B cell (primary cell): Measurements from ENCODE around the gene PLCB4. TPM values are rescaled to one million over a fixed set of nuclear protein-coding genes. Genes with fewer than 3 reads are reported as not detected.

Experiments used
- ATAC-seq: fragments of 200-7000 bp; cut with Tn5 transposase; one replicate; pipeline ENCODE4 v1.10.0; 2021; ENCODE audit warnings: low read depth, mild to moderate bottlenecking, moderate number of reproducible peaks, moderate library complexity
- CTCF ChIA-PET: fragments of 350-600 bp; sonication (Branson Sonifier 250); formaldehyde crosslinking; loops from one replicate; lab custom pipeline; 2021; ENCODE audit warnings: antibody characterized with exemption, inconsistent platforms; lab: Charles Lee
- POLR2A ChIA-PET: fragments of 350-600 bp; sonication (Branson Sonifier 250); formaldehyde crosslinking; loops from one replicate; lab custom pipeline; 2021; ENCODE audit warnings: antibody characterized with exemption; lab: Charles Lee
- DNase-seq: peaks from one replicate; pipeline ENCODE4 v3.0.0; 2013
- H2AFZ ChIP-seq: 2 replicates; pipeline ENCODE4 v1.6.1; 2012; ENCODE audit warnings: mild to moderate bottlenecking, low read depth, low read length; ENCODE audit not compliant: insufficient read depth, poor library complexity, severe bottlenecking
- H3K27ac ChIP-seq, 2 donors: 1 replicate in 1 of 2; 2 replicates in 1 of 2; pipeline ENCODE4 v1.5.1; 2012 to 2013; ENCODE audit warnings: low read length in 2 of 2, mild to moderate bottlenecking in 2 of 2, moderate library complexity in 1 of 2
- H3K27me3 ChIP-seq, 4 experiments: fragments of 200-600 bp in 1 of 4; sonication (generic) in 1 of 4; replicated peaks in 1 of 4; 1 replicate in 2 of 4; 2 replicates in 2 of 4; pipeline versions ENCODE4 v1.6.1 to v1.7.0; 2013 to 2016; ENCODE audit warnings: low read length in 3 of 4, mild to moderate bottlenecking in 2 of 4, mixed read lengths in 1 of 4, moderate library complexity in 1 of 4; ENCODE audit not compliant: insufficient read depth in 4 of 4, control insufficient read depth in 3 of 4; ENCODE audit errors: control extremely low read depth in 1 of 4
- H3K36me3 ChIP-seq, 2 experiments: replicated peaks in 1 of 2; 1 replicate in 1 of 2; 2 replicates in 1 of 2; pipeline versions ENCODE4 v1.6.1 to v1.7.1; 2013; ENCODE audit warnings: low read length in 1 of 2; ENCODE audit not compliant: insufficient read depth in 2 of 2, control insufficient read depth in 1 of 2; ENCODE audit errors: control extremely low read depth in 1 of 2, extremely low read depth in 1 of 2
- H3K4me1 ChIP-seq, 2 donors: fragments of 200-600 bp in 1 of 2; sonication (generic) in 1 of 2; 1 replicate in 1 of 2; 2 replicates in 1 of 2; pipeline versions ENCODE4 v1.5.1 to v1.6.1; 2013 to 2017; ENCODE audit warnings: low read length in 2 of 2; ENCODE audit not compliant: control insufficient read depth in 2 of 2, insufficient read depth in 2 of 2
- H3K4me2 ChIP-seq: replicated peaks from 2 replicates; pipeline ENCODE3; 2012; ENCODE audit warnings: mild to moderate bottlenecking, low read depth, low read length; ENCODE audit not compliant: poor library complexity, severe bottlenecking
- H3K4me3 ChIP-seq, 5 experiments: fragments of 200-600 bp in 1 of 5; sonication (generic) in 1 of 5; 1 replicate in 3 of 5; 2 replicates in 2 of 5; pipeline versions ENCODE4 v1.5.1 to v1.7.0; 2011 to 2016; ENCODE audit warnings: low read length in 4 of 5, mild to moderate bottlenecking in 4 of 5, low read depth in 2 of 5, control low read depth in 1 of 5, moderate library complexity in 1 of 5; ENCODE audit not compliant: insufficient read depth in 1 of 5; ENCODE audit errors: control extremely low read depth in 1 of 5, extremely low read depth in 1 of 5
- H3K79me2 ChIP-seq: fragments of 200-600 bp; sonication (generic); one replicate; pipeline ENCODE4 v1.6.0; 2016; ENCODE audit warnings: low read length; ENCODE audit not compliant: control insufficient read depth, insufficient read depth
- H3K9ac ChIP-seq: fragments of 200-600 bp; sonication (generic); 2 replicates; pipeline ENCODE4 v1.6.1; 2017; ENCODE audit warnings: mild to moderate bottlenecking, low read length, moderate library complexity
- H3K9me3 ChIP-seq, 3 donors: one replicate each; pipeline versions ENCODE4 v1.6.1 to v1.7.1; 2013; ENCODE audit warnings: low read length in 2 of 3; ENCODE audit not compliant: control insufficient read depth in 2 of 3, insufficient read depth in 1 of 3; ENCODE audit errors: control extremely low read depth in 1 of 3
- H4K20me1 ChIP-seq: 2 replicates; pipeline ENCODE4 v1.6.0; 2012; ENCODE audit warnings: mild to moderate bottlenecking, low read length; ENCODE audit not compliant: insufficient read depth, control insufficient read depth, poor library complexity, severe bottlenecking
- H3K27ac Mint-ChIP-seq: one replicate; pipeline ENCODE4 v1.8.0; 2021; ENCODE audit warnings: mixed read lengths
- H3K27me3 Mint-ChIP-seq: one replicate; pipeline ENCODE4 v1.8.0; 2021; ENCODE audit warnings: mixed read lengths
- H3K4me1 Mint-ChIP-seq: one replicate; pipeline ENCODE4 v1.8.0; 2021; ENCODE audit warnings: mixed read lengths
- H3K4me3 Mint-ChIP-seq: one replicate; pipeline ENCODE4 v1.8.0; 2021; ENCODE audit warnings: mixed read lengths
- H3K9me3 Mint-ChIP-seq: one replicate; pipeline ENCODE4 v1.8.0; 2022; ENCODE audit warnings: mixed read lengths; ENCODE audit not compliant: insufficient read depth
- CTCF ChIP-seq: fragments of 200-600 bp; IDR thresholded peaks from one replicate; pipeline ENCODE4 v1.8.0; 2022; ENCODE audit warnings: antibody characterized with exemption, mild to moderate bottlenecking
- EZH2 ChIP-seq: IDR thresholded peaks from 2 replicates; pipeline ENCODE4 v1.6.1; 2012; ENCODE audit warnings: borderline replicate concordance, low read depth, mild to moderate bottlenecking, moderate library complexity, low read length; ENCODE audit not compliant: insufficient read depth, poor library complexity, severe bottlenecking
- WGBS: methylation state at CpG from one replicate; pipeline ENCODE4 v1.1.5; 2013; ENCODE audit warnings: missing lambda C conversion rate; ENCODE audit not compliant: insufficient coverage; 5-methylcytosine and 5-hydroxymethylcytosine counted together
- intact Hi-C: fragments of 100-400 bp; cut with micrococcal nuclease; formaldehyde crosslinking; loops from one replicate; pipeline ENCODE4 v1.10.0; 2022
- polyA plus RNA-seq: library from polyadenylated mRNA; depleted of rRNA; stranded (reverse); fragments of >200 nt; gene quantifications from 2 replicates; pipeline ENCODE4 v1.2.3, GENCODE V29; 2012
- total RNA-seq, 2 donors: library from RNA; stranded (reverse); fragments of 120-200 nt in 1 of 2; gene quantifications; 1 replicate in 1 of 2; 2 replicates in 1 of 2; pipeline versions ENCODE4 v1.2.3 to v1.2.4, GENCODE V29; 2013 to 2022

The PLCB4 gene
- total and polyA plus RNA-seq, 2 donors (not counting 1 experiment from before 2014, with no cell fraction given), result not detected

GRCh38 chr20:9321007-9321406 is 252.1 kb downstream of the PLCB4 start:
- Histone ChIP-seq H3K9ac (no peak overlapping the region), H3K9me3 (no peaks in the 10 kb centered on the region), H3K36me3 (no peaks in the 10 kb centered on the region), H3K79me2 (no peaks in the 10 kb centered on the region), H3K27ac (no peak overlapping the region), H3K4me1 (peaks cover 0 to 4% of the 10 kb centered on the region in 2 donors), H3K4me2 (no peak overlapping the region), H3K27me3 (no peaks in the 10 kb centered on the region), H3K4me3 (no peak overlapping the region), H4K20me1 (no peaks in the 10 kb centered on the region), H2AFZ (no peak overlapping the region)
- WGBS, result no CpG with 5 or more reads among the region's 2 CpGs
- Mint-ChIP-seq H3K4me3 (no peak overlapping the region), H3K9me3 (no peaks in the 10 kb centered on the region), H3K4me1 (peaks cover 15% of the 10 kb centered on the region), H3K27me3 (no peaks in the 10 kb centered on the region), H3K27ac (no peak overlapping the region)
- no peak for DNase-seq
- ChIA-PET CTCF (no interaction called here), POLR2A (no interaction called here)
- intact Hi-C loops, result no loop called here
- no peak for TF ChIP-seq CTCF
- no peak for TF ChIP-seq EZH2
- no peak for ATAC-seq

- ATAC-seq, result no peak
- intact Hi-C loops, result no loop called here
- no peak overlapping the region for H3K4me3 Mint-ChIP-seq
- Histone ChIP-seq H3K79me2 (no peaks in the 10 kb centered on the region), H3K27me3 (no peaks in the 10 kb centered on the region), H3K4me3 (no peak overlapping the region), H3K4me2 (no peak overlapping the region), H2AFZ (no peak overlapping the region), H3K9ac (no peak overlapping the region), H4K20me1 (no peaks in the 10 kb centered on the region), H3K36me3 (no peaks in the 10 kb centered on the region), H3K4me1 (peaks cover 0 to 4% of the 10 kb centered on the region in 2 donors), H3K27ac (no peak overlapping the region), H3K9me3 (no peaks in the 10 kb centered on the region)
- H3K4me1 Mint-ChIP-seq, result peaks cover 15% of the 10 kb centered on the region
- DNase-seq, result no peak
- no peaks in the 10 kb centered on the region for H3K9me3 Mint-ChIP-seq
- H3K27me3 Mint-ChIP-seq, result no peaks in the 10 kb centered on the region
- ChIA-PET CTCF (no interaction called here), POLR2A (no interaction called here)
- H3K27ac Mint-ChIP-seq, result no peak overlapping the region
- no CpG with 5 or more reads among the region's 1 CpG for WGBS
- TF ChIP-seq EZH2 (no peak), CTCF (no peak)
Measured at GRCh38 chr20:9322661-9323060, 253.8 kb downstream of the PLCB4 start.
